SK-N-SH treated with all-trans-retinoic acid at 6 μM for 48 hours (cell line): ENCODE measurements around the gene ZNF705A.
"Not testable (repeated sequence)": the region's sequence is repeated elsewhere in the genome, so short reads cannot be mapped to it uniquely, and the experiment has no call there.

Source experiments
- ATAC-seq: fragments of 200-7000 bp; cut with Tn5 transposase; 3 replicates; pipeline ENCODE4 v1.9.1; 2020; ENCODE audit warnings: mild to moderate bottlenecking, moderate library complexity
- ARNTL ChIP-seq: fragments of 450-650 bp; formaldehyde crosslinking; IDR thresholded peaks from 2 replicates; pipeline ENCODE4 v1.5.0; 2020; ENCODE audit warnings: low read depth, mild to moderate bottlenecking, moderate library complexity, borderline replicate concordance
- BACH2 ChIP-seq: fragments of 250-450 bp; sonication (Bioruptor Pico); IDR thresholded peaks from 2 replicates; pipeline ENCODE4 v1.9.0; 2021; ENCODE audit warnings: mild to moderate bottlenecking, borderline replicate concordance
- CSDC2 ChIP-seq: fragments of 250-450 bp; sonication (Bioruptor Pico); IDR thresholded peaks from 2 replicates; pipeline ENCODE4 v1.5.0; 2020; ENCODE audit warnings: mild to moderate bottlenecking, moderate library complexity
- GLIS3 ChIP-seq: fragments of 250-450 bp; sonication (Bioruptor Pico); IDR thresholded peaks from 2 replicates; pipeline ENCODE4 v1.5.0; 2020; ENCODE audit warnings: mild to moderate bottlenecking, moderate library complexity
- ISL1 ChIP-seq: fragments of 250-450 bp; sonication (Bioruptor Pico); IDR thresholded peaks from 2 replicates; pipeline ENCODE4 v2.1.2; 2022; ENCODE audit warnings: mild to moderate bottlenecking, moderate library complexity
- OSR1 ChIP-seq: fragments of 250-450 bp; sonication (Bioruptor Pico); IDR thresholded peaks from 2 replicates; pipeline ENCODE4 v1.8.0; 2022; ENCODE audit warnings: moderate library complexity, mild to moderate bottlenecking, inconsistent platforms
- PPARA ChIP-seq: fragments of 250-450 bp; sonication (Bioruptor Pico); IDR thresholded peaks from 2 replicates; pipeline ENCODE4 v1.5.0; 2020; ENCODE audit warnings: mild to moderate bottlenecking, borderline replicate concordance
- RARB ChIP-seq: fragments of 250-450 bp; sonication (Bioruptor Pico); IDR thresholded peaks from 2 replicates; pipeline ENCODE4 v1.8.0; 2021; ENCODE audit warnings: mild to moderate bottlenecking, moderate library complexity
- SNAI2 ChIP-seq: fragments of 250-450 bp; sonication (Bioruptor Pico); IDR thresholded peaks from 2 replicates; pipeline ENCODE4 v1.5.0; 2020; ENCODE audit warnings: mild to moderate bottlenecking, moderate library complexity
- TOX ChIP-seq: fragments of 250-450 bp; sonication (Bioruptor Pico); IDR thresholded peaks from 2 replicates; pipeline ENCODE4 v1.8.0; 2021; ENCODE audit warnings: mild to moderate bottlenecking, moderate library complexity, borderline replicate concordance
- TSHZ2 ChIP-seq: fragments of 250-450 bp; sonication (Bioruptor Pico); IDR thresholded peaks from 2 replicates; pipeline ENCODE4 v1.5.0; 2020; ENCODE audit warnings: mild to moderate bottlenecking, moderate library complexity
- ZC3H10 ChIP-seq: fragments of 250-450 bp; sonication (Bioruptor Pico); IDR thresholded peaks from 2 replicates; pipeline ENCODE4 v1.5.1; 2021; ENCODE audit warnings: mild to moderate bottlenecking, moderate library complexity
- ZFP3 ChIP-seq: fragments of 250-450 bp; sonication (Bioruptor Pico); IDR thresholded peaks from 2 replicates; pipeline ENCODE4 v1.5.0; 2020; ENCODE audit warnings: mild to moderate bottlenecking, moderate library complexity
- ZNF565 ChIP-seq: fragments of 450-650 bp; formaldehyde crosslinking; conservative IDR thresholded peaks from 2 replicates; pipeline ENCODE4 v1.5.0; 2020; ENCODE audit warnings: low read depth, mild to moderate bottlenecking, moderate library complexity
- ZNF70 ChIP-seq: fragments of 450-650 bp; formaldehyde crosslinking; IDR thresholded peaks from 2 replicates; pipeline ENCODE4 v1.5.0; 2020; ENCODE audit warnings: mild to moderate bottlenecking, moderate library complexity
- TF ChIP-seq, protein P1 (sequence below): fragments of 250-450 bp; sonication (Bioruptor Pico); IDR thresholded peaks from 2 replicates; pipeline ENCODE4 v1.5.1; 2021; ENCODE audit warnings: mild to moderate bottlenecking, moderate library complexity
- TF ChIP-seq, protein P2 (sequence below): fragments of 250-450 bp; sonication (Bioruptor Pico); IDR thresholded peaks from 2 replicates; pipeline ENCODE4 v1.8.0; 2020; ENCODE audit warnings: mild to moderate bottlenecking, moderate library complexity, borderline replicate concordance
- TF ChIP-seq, protein P3 (sequence below): fragments of 250-450 bp; sonication (Bioruptor Pico); IDR thresholded peaks from 2 replicates; pipeline ENCODE4 v1.8.0; 2021; ENCODE audit warnings: low read depth, mild to moderate bottlenecking, moderate library complexity, borderline replicate concordance

Gene ZNF705A

DNA sequence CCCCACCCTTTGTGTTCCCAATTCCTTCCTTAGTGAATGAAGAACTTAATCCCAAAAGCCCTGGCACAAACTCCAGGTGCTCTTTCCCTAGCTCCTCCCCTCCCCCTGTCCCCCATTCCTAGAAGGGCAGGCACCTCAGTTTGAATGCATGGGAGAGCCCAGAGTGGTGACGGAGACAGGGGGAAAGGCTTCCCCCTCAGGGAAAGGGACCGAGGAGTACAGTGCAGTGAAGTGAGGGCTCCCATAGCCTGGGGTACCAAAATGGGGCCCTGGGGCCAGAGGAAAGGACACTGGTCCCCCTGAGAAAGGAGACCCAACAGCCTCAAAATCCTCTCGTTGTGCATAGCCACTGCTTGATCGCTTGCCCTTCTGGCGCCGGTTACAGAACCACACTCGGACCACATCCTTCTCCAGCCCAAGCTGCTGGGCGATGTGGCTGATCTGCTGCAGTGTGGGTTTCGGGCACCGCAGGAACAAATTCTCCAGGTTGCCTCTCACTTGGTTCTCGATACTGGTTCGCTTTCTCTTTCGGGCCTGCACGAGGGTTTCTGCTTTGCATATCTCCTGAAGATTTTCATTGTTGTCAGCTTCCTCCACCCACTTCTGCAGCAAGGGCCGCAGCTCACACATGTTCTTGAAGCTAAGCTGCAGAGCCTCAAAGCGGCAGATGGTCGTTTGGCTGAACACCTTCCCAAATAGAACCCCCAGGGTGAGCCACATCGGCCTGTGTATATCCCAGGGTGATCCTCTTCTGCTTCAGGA, 23.0 kb upstream of the ZNF705A start:
- ATAC-seq = not testable (repeated sequence)

DNA sequence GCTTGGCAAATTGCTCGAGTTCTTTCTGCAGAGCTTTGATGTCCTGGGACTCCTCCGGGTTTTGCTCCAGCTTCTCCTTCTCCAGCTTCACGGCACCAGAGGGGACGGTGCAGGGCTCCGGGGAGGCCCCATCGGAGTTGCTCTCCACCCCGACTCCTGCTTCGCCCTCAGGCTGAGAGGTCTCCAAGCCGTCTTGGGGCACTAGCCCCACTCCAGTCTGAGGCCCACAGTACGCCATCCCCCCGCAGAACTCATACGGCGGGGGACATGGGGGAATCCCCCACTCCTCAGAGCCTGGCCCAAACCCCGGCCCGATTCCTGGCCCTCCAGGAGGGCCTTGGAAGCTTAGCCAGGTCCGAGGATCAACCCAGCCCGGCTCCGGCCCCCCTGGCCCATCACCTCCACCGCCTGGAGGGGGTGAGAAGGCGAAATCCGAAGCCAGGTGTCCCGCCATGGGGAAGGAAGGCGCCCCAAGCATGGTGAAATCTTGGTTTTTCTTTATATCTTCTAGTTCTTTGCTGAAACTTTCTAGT, 22.4 kb upstream of the ZNF705A start:
- ATAC-seq = not testable (repeated sequence)

DNA sequence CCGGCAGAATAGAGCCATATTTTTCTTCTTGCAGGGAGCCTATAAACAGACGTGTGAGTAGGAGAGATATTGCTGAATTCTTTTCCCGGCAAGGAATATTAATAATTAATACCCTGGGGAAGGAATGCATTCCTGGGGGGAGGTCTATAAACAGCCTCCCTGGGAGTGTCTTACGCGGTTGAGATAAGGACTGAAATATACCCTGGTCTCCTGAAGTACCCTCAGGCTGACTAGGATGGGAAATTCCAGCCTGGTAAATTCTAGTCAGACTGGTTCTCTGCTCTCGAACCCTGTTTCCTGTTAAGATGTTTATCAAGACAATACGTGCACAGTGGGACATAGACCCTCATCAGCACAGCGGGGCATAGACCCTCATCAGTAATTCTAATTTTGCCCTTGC, 15.2 kb upstream of the ZNF705A start:
- ATAC-seq = not testable (repeated sequence)

GRCh38 chr12:8143261-8143660, 13.6 kb upstream of the ZNF705A start:
- no peak for ATAC-seq
- TF ChIP-seq BACH2 (CRISPR knock-in tag) (no peak), SNAI2 (CRISPR knock-in tag) (no peak), OSR1 (CRISPR knock-in tag) (no peak), GLIS3 (CRISPR knock-in tag) (no peak), ZNF70 (CRISPR knock-in tag) (no peak), ZC3H10 (CRISPR knock-in tag) (no peak), ARNTL (CRISPR knock-in tag) (no peak), RARB (CRISPR knock-in tag) (no peak), TOX (no peak), ISL1 (no peak)
- TF ChIP-seq, protein P1, sequence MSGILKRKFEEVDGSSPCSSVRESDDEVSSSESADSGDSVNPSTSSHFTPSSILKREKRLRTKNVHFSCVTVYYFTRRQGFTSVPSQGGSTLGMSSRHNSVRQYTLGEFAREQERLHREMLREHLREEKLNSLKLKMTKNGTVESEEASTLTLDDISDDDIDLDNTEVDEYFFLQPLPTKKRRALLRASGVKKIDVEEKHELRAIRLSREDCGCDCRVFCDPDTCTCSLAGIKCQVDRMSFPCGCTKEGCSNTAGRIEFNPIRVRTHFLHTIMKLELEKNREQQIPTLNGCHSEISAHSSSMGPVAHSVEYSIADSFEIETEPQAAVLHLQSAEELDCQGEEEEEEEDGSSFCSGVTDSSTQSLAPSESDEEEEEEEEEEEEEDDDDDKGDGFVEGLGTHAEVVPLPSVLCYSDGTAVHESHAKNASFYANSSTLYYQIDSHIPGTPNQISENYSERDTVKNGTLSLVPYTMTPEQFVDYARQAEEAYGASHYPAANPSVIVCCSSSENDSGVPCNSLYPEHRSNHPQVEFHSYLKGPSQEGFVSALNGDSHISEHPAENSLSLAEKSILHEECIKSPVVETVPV = no peak
- TF ChIP-seq, protein P2, sequence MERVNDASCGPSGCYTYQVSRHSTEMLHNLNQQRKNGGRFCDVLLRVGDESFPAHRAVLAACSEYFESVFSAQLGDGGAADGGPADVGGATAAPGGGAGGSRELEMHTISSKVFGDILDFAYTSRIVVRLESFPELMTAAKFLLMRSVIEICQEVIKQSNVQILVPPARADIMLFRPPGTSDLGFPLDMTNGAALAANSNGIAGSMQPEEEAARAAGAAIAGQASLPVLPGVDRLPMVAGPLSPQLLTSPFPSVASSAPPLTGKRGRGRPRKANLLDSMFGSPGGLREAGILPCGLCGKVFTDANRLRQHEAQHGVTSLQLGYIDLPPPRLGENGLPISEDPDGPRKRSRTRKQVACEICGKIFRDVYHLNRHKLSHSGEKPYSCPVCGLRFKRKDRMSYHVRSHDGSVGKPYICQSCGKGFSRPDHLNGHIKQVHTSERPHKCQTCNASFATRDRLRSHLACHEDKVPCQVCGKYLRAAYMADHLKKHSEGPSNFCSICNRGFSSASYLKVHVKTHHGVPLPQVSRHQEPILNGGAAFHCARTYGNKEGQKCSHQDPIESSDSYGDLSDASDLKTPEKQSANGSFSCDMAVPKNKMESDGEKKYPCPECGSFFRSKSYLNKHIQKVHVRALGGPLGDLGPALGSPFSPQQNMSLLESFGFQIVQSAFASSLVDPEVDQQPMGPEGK = no peak
- TF ChIP-seq, protein P3, sequence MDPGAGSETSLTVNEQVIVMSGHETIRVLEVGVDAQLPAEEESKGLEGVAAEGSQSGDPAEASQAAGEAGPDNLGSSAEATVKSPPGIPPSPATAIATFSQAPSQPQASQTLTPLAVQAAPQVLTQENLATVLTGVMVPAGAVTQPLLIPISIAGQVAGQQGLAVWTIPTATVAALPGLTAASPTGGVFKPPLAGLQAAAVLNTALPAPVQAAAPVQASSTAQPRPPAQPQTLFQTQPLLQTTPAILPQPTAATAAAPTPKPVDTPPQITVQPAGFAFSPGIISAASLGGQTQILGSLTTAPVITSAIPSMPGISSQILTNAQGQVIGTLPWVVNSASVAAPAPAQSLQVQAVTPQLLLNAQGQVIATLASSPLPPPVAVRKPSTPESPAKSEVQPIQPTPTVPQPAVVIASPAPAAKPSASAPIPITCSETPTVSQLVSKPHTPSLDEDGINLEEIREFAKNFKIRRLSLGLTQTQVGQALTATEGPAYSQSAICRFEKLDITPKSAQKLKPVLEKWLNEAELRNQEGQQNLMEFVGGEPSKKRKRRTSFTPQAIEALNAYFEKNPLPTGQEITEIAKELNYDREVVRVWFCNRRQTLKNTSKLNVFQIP (CRISPR knock-in tag) = no peak
- TF ChIP-seq, all 23 proteins: peak for 0

GRCh38 chr12:8145754-8146441, 10.9 kb upstream of the ZNF705A start:
- no peak for TF ChIP-seq TOX
- TF ChIP-seq TSHZ2 (CRISPR knock-in tag) = no peak
- ATAC-seq = peak; percentile 26; the same call in 1 of the 3 replicates

DNA sequence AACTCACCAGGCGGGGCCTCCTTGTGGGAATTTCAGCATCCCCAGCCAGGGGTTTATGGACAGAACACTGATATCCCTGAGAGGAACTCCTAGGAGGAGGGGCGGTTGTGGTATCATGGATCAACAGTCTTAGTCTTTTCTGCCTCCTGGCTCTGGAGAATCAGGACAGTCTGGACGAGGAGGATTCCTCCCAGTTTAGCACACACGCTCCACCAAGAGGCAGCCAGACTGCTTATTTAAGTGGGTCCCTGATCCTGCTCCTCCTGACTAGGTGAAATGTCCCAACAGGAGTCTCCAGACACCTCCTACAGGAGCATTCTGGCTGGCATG, 10.4 kb upstream of the ZNF705A start:
- no peak for ATAC-seq
- TF ChIP-seq CSDC2 (CRISPR knock-in tag) (no peak), PPARA (CRISPR knock-in tag) (no peak), ZNF70 (CRISPR knock-in tag) (no peak), ZNF565 (no peak), RARB (CRISPR knock-in tag) (no peak), TSHZ2 (CRISPR knock-in tag) (no peak), ARNTL (CRISPR knock-in tag) (no peak), ZFP3 (CRISPR knock-in tag) (no peak), ZC3H10 (CRISPR knock-in tag) (no peak)
- TF ChIP-seq, protein P3 (CRISPR knock-in tag) = no peak
